ENCODE measurements around the gene HSPB6.
"Not testable (repeated sequence)": the region's sequence is repeated elsewhere in the genome, so short reads cannot be mapped to it uniquely, and the experiment has no call there.

The HSPB6 gene

GRCh38 chr19:35776102-35776788 lies 19.4 kb upstream of the HSPB6 start:
- POLR2A ChIA-PET = no interaction called here
- DNase-seq (ENCODE audit: low read depth, low spot score) = no peak
- H3K4me3 ChIP-seq (ENCODE audit: low read depth, low read length) = peak overlapping the region; percentile 76
- CTCF ChIA-PET = interaction anchor here (1.1 to 1.5 kb wide), 2 partner anchors 14 to 82 kb away, joined by 3 read pairs; no protein-coding TSS in a partner anchor
- no peak for TF ChIP-seq CTCF (IDR thresholded peaks at IDR 0.05; ENCODE audit: insufficient read depth, low read length, missing control alignments)

- H3K4me3 ChIP-seq (ENCODE audit: low read depth, low read length) = peak within 1 kb of the TSS; percentile 76
- no peak for TF ChIP-seq CTCF (IDR thresholded peaks at IDR 0.05; ENCODE audit: insufficient read depth, low read length, missing control alignments)
- ChIA-PET CTCF (interaction anchor here (1.5 kb wide), 1 partner anchor 15 kb away, joined by 3 read pairs; no protein-coding TSS in a partner anchor), POLR2A (no interaction called here)
- peak; percentile 47 for DNase-seq (ENCODE audit: low read depth, low spot score)
These were observed 18.7 kb upstream of the HSPB6 start, which contains the start of gene ARHGAP33 for GRCh38 chr19:35775298-35776101. ARHGAP33 (plus strand) TSS chr19:35775564; CDS start chr19:35775659, 95 bp downstream.

GRCh38 chr19:35775046-35775297 lies 18.1 kb upstream of the HSPB6 start:
- ChIA-PET POLR2A (no interaction called here), CTCF (no interaction called here)
- TF ChIP-seq CTCF (IDR thresholded peaks at IDR 0.05; ENCODE audit: insufficient read depth, low read length, missing control alignments) = no peak
- no peak for DNase-seq (ENCODE audit: low read depth, low spot score)
- H3K4me3 ChIP-seq (ENCODE audit: low read depth, low read length) = peak overlapping the region; percentile 37

GRCh38 chr19:35774274-35775045 lies 17.6 kb upstream of the HSPB6 start:
- no peak for TF ChIP-seq CTCF (IDR thresholded peaks at IDR 0.05; ENCODE audit: insufficient read depth, low read length, missing control alignments)
- ChIA-PET CTCF (no interaction called here), POLR2A (no interaction called here)
- H3K4me3 ChIP-seq (ENCODE audit: low read depth, low read length) = peak overlapping the region; percentile 37
- DNase-seq (ENCODE audit: low read depth, low spot score) = no peak

- no peak for TF ChIP-seq CTCF (IDR thresholded peaks at IDR 0.05; ENCODE audit: insufficient read depth, low read length, missing control alignments)
- POLR2A ChIA-PET = interaction anchor here (1.6 kb wide), 1 partner anchor 25 kb away, joined by 4 read pairs; the partner anchor contains the start of gene LIN37
- CTCF ChIA-PET = interaction anchor here (1.1 to 1.6 kb wide), 2 partner anchors 81 to 158 kb away, joined by 3 read pairs; no protein-coding TSS in a partner anchor
These were observed 16.4 kb upstream of the HSPB6 start for GRCh38 chr19:35773020-35773806.

GRCh38 chr19:35772362-35772761 lies 15.5 kb upstream of the HSPB6 start:
- DNase-seq (ENCODE audit: low read depth, low spot score); H3K4me3 ChIP-seq (ENCODE audit: low read depth, low read length): not testable (repeated sequence)
- CTCF ChIA-PET = interaction anchor here (1.1 to 1.6 kb wide), 2 partner anchors 80 to 159 kb away, joined by 3 read pairs; no protein-coding TSS in a partner anchor
- POLR2A ChIA-PET = interaction anchor here (1.6 kb wide), 1 partner anchor 24 kb away, joined by 4 read pairs; the partner anchor contains the start of gene LIN37

More at GRCh38 chr19:35773020-35773806, 16.4 kb upstream of the HSPB6 start:
- H3K4me3 ChIP-seq (ENCODE audit: low read depth, low read length) = no peak overlapping the region
- no peak for DNase-seq (ENCODE audit: low read depth, low spot score)

Data from AG04449 (cell line).